ENCODE measurements around the gene UVRAG.

UVRAG gene

DNA sequence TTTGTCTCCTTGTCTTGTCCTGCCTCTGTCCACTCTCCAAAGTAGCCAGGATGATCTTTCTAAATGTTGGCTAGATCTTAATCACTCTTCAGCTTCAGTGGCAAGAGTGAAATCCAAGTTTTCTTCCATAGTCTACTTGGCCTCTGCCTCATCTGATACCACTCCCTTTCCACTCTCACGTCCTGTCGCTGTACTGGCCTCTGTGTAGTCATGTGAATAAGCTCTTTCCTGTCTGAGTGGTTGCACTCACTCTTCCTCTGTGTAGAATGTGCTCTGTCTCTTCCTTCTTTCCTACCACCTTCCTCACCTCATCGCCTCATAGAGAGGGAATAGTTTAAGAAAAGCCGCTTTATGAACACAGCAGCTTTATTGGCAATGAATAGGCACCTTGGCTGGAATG lies 304.8 kb downstream of the UVRAG start:
- DNase-seq (ENCODE audit: low spot score) = no peak

DNA sequence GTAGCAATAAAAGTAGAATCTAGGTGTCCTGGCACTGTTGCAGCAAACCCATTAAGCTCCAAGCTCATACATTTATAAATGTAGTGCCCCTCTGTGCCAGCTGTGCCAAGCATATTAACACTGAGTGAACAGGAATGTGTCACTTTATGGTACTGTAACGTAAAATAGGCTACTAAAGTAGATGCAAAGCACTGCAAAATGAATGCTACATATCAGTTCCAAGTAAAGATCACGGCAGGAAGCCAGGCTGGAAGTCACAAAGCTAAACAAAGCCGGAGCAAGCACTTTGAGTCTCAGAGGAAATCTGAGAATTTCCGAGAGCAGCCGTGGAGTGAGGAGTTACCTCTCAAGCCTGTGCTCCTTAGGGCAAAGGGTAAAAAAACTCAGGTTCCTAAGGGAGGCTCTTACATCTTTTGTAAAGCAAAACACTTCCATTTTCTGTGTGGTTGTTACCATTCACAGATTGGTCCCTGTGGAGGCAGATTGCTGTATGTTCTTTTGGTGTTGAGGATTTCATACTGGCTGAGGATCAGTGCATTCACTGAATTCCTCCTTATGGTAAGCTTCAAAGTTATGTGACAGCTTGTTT lies 305.6 kb downstream of the UVRAG start:
- DNase-seq (ENCODE audit: low spot score) = no peak

DNA sequence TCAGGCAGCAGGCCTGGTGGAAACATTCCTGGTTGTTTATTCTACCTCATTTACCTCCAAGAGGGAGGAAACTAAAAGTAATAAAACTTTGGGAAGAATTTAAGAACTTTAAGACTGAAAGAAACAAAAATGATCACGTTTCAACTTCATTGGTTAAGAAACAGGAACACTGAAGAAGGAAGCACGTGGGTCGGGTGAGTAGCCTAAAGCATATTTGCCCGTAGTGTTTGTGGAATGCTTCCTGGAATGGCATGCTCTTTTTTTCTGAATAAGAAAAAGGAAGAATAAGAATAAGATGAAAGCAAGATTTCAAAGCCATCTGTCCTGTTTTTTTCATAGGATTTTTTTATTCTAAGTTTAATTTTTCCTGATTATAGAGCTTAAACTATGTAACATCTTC lies 308.2 kb downstream of the UVRAG start:
- DNase-seq (ENCODE audit: low spot score) = no peak

DNA sequence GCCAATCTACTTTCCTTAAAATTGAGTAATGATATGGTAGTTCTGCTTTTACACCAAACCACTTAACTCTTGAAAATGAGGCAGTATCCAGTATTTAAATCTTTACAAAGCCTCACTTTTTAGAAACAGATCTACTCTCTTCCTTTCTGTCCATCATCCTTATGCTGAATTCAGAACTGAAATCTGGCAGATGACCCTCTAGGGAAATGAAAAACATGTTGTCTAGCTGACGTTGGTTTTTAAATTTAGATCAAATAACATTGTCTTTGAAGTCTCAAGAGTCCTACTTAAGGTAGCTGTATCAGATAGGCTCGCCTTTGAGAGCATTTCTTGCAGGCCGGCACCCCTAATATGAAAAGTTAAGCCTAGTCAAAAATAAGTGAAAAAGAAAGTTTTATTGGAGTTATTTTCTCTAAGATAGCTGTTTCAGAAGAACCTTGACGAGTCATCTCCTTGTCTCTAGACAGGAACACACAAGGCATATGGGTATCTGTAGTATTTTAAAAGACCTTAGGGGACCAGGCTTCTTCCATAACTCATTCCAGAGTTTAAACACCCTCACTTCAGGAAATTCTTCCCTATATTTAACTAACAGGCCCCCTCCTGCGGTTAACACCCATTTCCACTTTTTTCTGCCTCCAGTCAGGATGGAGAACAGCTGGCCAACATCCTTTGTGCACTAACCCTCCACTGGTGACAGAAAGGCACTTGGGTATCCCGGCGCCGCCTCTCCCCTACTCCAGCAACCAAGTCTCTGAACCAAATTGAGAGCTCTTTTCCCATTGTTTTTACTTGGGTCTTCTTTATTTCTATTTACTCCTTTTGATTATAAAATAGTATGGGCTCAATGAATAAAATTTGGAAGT lies 310.1 kb downstream of the UVRAG start:
- no peak for DNase-seq (ENCODE audit: low spot score)

DNA sequence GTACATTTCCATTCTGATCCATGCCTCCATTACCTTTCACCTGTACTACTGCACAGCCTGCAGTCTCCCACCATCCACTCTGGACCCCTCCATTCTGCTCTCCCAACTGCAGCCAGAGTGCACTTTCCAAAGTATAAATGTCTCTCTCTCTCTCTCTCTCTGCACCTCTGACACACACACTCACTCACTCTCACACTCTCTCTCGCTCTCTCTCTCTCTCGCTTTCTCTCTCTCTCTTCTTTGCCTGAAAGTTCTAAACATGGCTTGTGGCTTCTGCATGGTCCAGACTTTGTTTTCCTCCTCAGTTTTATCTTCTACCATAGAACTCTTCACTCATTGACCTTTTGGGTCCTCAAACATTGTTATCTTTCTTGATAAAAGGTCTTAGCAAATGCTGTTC lies 314.7 kb downstream of the UVRAG start:
- DNase-seq (ENCODE audit: low spot score) = no peak

DNA sequence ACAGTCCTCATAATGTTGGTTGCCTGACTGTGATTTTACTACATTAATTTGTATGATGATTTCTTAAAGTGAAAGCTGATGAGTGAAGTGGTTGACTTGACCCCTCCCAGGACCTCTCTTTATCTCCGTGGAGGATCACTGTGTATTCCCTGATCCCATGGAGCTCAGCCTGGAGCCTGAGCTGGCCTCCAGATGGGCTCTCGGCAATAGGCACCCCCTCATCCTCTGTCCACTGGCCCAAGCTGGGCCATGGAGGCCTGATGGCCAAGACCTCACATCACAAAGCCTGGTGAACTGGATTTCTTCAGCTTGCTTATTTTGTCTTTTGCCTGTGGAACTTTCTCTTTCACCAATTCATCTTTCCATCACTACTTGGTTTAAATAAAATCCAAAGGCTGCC lies 316.1 kb downstream of the UVRAG start:
- DNase-seq (ENCODE audit: low spot score) = no peak

DNA sequence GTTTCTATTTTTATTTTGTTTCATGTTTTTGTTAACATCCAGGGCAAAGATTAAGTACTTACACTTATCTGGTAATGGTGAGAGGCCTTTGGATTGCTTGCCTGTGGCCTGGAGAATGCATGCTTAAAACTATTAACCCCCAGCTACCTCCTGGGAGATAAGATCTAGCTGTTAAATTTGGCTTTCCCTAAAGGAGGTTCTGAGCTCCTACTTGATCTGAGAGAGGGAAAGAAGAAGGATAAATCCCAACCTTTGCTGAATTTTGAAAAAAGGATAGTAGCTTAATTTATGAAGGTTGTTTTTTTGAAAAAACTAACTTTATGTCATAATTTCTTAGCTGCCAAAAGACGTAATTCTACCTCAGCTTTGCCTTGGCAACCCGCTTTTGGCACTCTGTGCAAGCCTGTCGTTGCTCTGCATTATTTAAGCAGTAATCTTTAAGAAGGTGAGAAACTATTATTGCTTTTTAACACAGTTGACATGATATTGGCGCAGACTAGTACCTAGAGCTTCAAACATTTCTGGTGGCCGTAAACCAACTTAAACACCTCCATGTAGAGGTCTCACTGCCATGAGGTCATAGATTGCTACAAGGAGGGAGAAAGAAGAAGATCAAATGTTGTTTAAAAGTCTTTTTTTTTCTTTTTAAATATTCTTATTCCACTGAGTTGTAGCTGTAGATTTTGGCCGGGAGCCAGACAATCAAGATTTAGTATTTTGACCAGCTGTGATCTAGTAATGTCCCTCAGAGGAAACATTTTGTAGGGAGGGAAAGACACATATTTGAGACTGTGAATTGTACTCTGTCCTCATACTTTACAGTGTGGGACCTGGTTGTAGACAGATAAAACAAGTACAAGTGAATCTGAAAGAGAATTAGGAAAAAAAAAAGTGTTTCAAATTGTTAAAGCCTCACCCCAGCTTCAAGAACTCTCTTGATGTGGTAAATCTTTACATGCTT lies 316.9 kb downstream of the UVRAG start:
- DNase-seq (ENCODE audit: low spot score) = no peak

DNA sequence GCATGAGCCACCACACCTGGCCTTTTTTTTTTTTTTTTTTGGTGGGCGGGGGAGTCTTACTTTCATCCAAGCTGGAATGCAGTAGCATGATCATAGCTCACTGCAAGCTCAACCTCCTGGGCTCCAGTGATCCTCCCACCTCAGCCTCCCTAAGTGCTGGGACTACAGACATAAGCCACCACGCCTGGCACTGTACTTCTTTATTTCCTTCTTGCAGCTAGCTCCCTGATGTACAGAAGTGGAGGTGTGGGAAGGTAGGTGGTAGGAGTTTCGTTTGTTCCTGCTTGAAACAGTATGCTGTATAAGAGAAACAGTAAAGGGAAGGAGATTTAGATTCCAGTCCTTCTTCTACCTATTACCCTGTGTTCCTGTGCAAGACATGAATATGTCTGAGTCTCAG lies 319.2 kb downstream of the UVRAG start:
- no peak for DNase-seq (ENCODE audit: low spot score)

DNA sequence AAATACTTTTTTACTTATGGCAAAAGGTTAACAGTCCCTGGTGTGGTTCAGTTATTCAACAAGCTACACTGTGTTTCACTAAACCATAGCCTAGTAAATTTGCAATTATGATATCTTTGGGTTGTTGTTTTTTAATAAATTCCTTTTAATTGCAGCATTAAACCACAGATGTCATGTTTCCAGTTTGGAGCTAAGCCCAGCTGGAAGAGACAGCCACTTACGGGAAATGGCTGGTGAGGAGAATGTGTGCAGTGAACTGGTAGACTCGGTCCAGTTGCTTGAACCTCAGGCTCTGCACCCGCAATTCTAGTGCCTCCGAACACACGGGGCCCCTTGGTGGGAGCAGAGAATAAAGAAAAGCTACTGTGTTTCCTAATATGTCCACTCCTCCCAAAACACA lies 320.5 kb downstream of the UVRAG start:
- DNase-seq (ENCODE audit: low spot score) = no peak

DNA sequence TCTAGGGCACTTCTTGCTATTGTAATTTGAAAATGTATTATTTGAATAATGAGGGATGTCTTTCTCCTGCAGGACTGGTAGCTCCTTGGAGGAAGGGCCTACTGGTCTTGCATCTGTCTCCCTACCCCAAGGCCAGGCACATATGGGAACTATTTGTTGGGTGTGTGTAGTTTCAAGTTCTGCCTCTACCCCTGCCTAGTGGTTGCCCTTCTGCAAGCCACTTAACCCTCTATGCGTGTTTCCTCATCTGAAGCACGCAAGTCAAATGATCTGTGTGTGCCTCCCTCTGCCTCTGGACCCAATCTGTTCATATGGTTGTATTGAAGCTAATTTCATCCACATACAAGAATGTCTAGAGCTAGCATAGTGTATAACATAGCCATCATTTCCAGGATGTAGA lies 324.3 kb downstream of the UVRAG start:
- DNase-seq (ENCODE audit: low spot score) = no peak

DNA sequence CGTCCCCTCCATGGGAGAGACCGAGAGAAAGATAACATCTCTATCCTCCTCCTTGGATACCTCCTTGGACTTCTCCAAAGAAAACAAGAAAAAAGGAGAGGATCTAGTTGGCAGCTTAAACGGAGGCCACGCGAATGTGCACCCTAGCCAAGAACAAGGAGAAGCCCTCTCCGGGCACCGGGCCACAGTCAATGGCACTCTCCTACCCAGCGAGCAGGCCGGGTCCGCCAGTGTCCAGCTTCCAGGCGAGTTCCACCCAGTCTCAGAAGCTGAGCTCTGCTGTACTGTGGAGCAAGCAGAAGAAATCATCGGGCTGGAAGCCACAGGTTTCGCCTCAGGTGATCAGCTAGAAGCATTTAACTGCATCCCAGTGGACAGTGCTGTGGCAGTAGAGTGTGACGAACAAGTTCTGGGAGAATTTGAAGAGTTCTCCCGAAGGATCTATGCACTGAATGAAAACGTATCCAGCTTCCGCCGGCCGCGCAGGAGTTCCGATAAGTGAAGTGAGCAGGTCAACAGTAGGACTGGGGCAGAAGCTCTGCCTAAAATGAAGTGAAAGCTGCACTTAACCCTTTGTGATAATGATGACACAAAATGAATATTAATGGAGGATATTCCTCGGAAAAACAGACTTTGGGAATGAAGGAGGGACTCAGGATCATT lies 326.0 kb downstream of the UVRAG start:
- no peak for DNase-seq (ENCODE audit: low spot score)

DNA sequence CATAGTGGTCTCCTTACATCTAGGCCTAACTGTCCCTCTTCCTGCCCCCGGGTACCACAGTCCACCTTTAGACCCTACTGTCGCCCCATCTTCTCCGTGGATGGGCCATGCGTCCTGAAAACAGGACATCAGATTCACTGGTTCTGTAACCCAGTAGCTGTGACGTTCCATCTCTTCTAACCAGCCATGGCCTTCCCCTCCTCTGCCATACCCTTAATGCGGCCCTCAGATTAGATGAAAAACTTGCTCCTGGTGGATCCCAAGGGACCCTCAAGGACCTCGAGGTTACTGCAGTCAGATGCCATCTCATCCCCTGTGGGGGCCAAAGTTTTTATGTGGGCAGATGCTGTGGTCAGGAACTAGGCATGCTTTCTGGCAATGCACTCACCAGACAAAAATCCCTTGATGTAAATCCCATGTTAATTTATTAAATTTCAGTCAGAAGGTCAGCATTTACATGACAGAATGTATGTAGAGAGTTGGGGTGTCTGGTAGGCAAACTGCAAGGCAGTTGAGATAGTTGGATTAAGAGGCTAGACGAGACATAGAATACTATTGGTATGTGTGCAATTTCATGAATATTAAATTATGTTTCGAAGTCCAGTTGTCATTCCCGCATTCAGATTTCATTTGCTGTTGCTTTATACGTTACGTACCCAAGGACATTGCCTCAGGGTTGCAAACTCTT lies 327.0 kb downstream of the UVRAG start:
- DNase-seq (ENCODE audit: low spot score) = no peak

DNA sequence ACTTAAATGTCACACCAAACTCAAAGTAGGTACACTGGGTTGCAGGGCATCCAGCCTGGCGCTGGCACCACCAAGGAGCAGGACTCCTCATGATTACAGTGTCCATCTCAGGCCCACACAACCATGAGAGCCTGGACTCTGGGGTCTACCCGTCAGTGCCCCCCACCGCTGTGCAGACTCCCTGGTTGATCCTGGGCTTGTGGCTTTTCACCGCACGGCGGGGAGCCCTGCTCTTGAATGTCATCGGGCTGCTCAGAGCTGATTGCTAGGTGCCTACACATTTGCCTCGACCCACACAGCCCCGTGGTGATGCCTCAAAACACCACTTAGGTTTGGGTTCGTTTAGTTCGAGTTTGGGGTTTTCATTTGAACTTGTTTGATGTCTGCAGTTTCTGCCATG lies 328.3 kb downstream of the UVRAG start:
- DNase-seq (ENCODE audit: low spot score) = no peak

DNA sequence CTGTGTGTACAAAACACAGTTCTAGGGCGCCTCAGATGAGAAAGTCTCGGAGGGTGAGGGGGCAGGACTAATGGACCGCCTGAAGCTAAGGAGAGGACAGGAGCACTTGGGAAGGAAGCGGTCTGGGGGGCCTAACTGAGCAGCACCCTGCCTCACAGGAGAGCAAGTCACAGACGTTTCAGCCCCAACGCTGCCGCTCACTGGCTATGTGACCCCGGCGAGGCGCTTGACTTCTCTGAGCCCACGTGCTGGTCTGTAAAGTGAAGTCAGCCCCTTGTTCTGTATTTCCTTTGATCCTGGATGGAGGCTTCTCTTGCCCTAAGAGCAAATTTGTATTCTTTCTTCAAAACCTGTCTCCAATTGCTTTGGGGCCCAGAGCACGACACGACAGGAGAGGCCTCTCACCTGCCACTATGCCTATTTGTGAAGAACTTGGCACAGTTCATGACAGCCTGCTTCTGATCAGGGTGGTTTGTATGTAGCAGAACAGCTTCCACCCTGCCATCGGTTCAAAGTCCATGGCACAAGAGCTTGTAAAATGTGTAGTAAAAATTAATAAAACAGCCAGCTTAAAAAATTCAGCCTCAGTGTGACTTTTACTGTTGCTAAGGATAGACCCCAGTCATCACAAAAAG lies 332.2 kb downstream of the UVRAG start:
- DNase-seq (ENCODE audit: low spot score) = no peak

DNA sequence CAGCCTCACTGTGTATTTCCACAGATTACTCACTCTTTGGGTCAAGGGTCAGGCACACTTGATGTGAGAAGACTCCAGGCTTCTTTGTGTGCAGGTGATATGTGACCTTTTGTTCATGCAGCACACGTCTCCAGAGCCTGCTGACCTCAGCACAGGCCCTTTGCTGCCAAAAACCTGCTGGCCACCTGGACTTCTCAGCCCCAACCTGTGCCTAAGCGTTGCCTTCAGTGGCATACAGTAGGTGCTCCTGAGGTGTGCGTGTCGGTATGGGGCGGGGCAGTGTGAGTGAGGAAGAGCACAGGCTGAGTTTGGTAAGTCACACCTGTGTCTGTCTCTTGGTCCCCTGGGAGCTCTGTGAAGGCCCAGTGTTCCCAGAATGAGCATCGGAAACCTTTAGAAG lies 333.2 kb downstream of the UVRAG start:
- no peak for DNase-seq (ENCODE audit: low spot score)

DNA sequence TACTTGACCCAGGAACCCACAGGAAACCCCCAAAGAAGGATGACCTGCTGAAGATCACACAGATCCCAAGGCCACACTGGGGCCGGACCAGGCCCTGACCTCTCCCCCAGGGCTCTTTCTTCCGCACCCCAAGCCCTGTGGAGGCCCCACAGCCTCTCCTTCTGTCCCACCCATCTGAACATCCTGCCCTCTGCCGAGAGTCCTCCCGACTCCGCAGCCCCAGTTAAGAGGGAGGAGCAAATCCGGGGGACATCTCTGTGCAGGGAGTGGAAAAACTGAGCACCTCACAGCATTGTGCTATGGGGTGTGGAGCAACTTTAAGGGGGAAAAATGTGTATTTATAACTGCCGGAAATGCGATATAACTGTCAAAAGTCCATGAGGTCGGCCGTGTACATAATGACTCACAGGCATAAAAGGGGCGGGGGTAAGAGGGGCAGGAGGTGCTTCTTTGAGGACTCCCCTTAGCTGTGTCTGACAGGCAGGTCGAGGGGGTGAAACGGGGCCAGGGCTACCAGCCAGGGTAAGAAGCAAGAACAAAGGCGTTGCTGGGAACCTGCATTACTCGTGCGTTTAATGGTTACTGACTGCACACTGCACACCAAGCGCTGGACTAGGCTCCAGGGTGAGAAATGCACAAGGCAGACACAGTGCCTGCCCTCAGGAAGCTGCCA lies 334.1 kb downstream of the UVRAG start:
- no peak for DNase-seq (ENCODE audit: low spot score)

DNA sequence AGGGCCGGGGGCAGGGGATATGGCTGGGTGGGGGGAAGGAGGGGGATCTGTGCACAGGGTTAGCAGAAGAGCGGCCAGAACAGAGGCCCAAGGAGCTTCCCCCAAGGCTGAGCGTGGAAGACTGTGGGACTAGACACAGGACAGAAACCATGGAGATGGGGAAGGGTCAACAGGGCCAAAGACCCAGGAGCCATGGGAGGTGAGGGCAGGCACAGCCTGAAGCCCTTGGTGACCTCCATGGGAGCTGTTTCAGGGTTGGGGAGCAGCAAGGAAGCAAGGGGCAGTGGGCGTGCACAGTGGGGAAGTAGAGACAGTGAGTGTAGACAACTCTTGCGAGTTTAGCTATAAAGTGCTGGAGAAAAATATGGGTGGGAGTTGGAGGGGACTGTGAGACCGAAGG lies 334.7 kb downstream of the UVRAG start:
- DNase-seq (ENCODE audit: low spot score) = no peak

DNA sequence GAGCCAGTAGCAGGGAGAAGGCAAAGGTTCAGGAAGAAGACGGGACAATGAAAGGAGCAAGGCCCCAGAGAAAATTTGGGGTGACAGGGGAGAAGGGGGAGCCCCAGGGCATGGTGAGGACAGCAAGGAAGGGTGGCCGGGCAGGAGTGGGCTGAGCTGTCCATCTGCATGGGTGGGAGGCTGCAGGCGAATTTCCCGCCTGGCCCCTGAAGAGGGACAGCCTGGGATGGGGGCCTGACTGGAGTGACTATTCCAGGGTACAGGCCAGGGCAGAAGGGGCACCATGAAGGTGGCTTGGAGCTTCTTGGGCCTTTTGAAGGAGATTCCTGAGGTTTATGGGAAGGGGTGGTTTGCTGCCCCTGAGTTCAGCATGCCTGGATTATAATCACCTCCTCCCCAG lies 335.1 kb downstream of the UVRAG start:
- no peak for DNase-seq (ENCODE audit: low spot score)

DNA sequence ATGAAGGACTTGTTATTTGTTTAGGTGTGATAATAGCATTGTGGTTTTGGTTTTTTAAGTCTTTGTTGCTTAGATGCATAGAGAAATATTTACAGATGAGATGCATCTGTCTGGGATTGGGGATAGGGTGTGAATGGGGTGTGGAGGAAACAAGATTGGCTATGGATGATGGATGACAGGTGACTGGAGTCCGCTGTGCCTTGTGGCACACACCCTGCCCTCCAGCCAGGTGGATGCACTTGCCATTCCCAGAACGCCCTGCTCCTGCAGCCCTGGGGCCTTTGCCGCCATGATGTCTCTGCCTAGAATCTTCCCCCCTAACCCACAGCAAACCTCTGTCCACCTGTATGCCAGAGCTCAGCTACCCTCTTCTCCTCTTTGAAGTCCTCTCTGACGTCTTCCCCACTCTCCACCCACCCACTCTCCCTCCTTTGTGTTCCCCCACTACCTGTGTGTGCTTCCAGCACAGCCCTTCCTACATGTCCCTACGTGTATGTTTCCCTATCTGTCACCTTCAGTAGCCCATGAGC lies 336.6 kb downstream of the UVRAG start:
- DNase-seq (ENCODE audit: low spot score) = no peak

DNA sequence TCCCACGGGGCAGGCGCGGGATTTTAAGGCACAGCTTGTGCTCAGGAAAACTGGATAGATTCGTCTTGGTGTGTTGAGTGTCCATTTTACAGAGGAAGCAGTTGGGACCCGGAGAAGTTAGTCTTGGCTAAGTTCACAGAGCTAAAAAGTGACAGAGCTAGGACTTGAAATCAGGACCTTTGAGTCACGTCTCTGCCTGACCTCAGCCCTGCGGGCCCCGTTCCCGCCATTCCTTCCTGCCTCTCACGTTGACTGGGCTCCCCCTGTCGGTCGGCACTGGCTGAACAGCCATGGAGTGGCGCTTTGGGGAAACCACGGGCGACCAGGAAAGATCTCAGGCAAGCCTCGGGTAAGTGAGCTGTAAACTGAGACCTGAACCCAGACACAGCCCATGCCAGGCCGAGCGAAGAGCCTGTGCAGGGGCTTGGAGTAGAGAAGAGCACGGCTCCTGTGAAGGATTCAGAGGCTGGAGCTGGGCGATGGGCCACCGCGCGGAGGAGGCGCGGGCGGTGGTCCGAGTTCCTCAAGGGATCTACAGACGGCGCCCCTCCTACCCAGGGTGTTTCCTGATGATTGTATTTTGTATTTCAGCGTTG lies 337.2 kb downstream of the UVRAG start:
- peak; percentile 78 for DNase-seq (ENCODE audit: low spot score)
